Gastrocnemius medialis (tissue), 4 donors: ENCODE measurements around the gene PDCD5.

Source experiments
- CTCF ChIP-seq, 5 experiments: fragments of 450-650 bp in 3 of 5; fragments of 200-600 bp in 2 of 5; sonication (generic) in 2 of 5; IDR thresholded peaks in 4 of 5; conservative IDR thresholded peaks in 1 of 5; 1 replicate in 4 of 5; 2 replicates in 1 of 5; pipeline ENCODE4 v1.5.1; 2016 to 2019; ENCODE audit warnings: antibody characterized with exemption in 5 of 5, mild to moderate bottlenecking in 3 of 5, moderate library complexity in 3 of 5
- POLR2A ChIP-seq, 2 donors: fragments of 450-650 bp; IDR thresholded peaks; one replicate each; pipeline ENCODE4 v1.6.1; 2017; ENCODE audit warnings: antibody characterized with exemption in 2 of 2, mild to moderate bottlenecking in 2 of 2, moderate library complexity in 2 of 2

- no peak for TF ChIP-seq POLR2A (IDR thresholded peaks at IDR 0.05)
- TF ChIP-seq CTCF (IDR thresholded peaks at IDR 0.05 in 4 of 5, conservative IDR thresholded peaks at IDR 0.05 in 1 of 5): no peak
Observed at GRCh38 chr19:32580353-32580900, 563 bp upstream of the PDCD5 start.
